H1 (cell line): ENCODE measurements around the gene SBNO2.

Experiments
- BACH1 ChIP-seq: IDR thresholded peaks from 2 replicates; pipeline ENCODE4 v1.6.1; 2012; ENCODE audit warnings: low read length, improper control_type of control experiment
- BCL11A ChIP-seq, 2 experiments: IDR thresholded peaks; one replicate each; pipeline ENCODE4 v1.6.1; 2011; ENCODE audit warnings: low read depth in 2 of 2, low read length in 2 of 2, mild to moderate bottlenecking in 2 of 2
- CBX8 ChIP-seq: fragments of 300-800, 300-1000 bp; sonication (generic); IDR thresholded peaks from 2 replicates; pipeline ENCODE4 v1.7.1; 2016; ENCODE audit warnings: low read depth, low read length, borderline replicate concordance
- CHD2 ChIP-seq: IDR thresholded peaks from 2 replicates; pipeline ENCODE4 v1.6.1; 2012; ENCODE audit warnings: low read length, improper control_type of control experiment
- EZH2 ChIP-seq: fragments of 200-600 bp; sonication (generic); IDR thresholded peaks from 2 replicates; pipeline ENCODE4 v1.7.1; 2012; ENCODE audit warnings: low read depth, mild to moderate bottlenecking, moderate library complexity, low read length, inconsistent platforms; ENCODE audit not compliant: severe bottlenecking
- GTF2F1 ChIP-seq: IDR thresholded peaks from 2 replicates; pipeline ENCODE4 v1.6.1; 2012; ENCODE audit warnings: low read depth, low read length, improper control_type of control experiment, borderline replicate concordance
- NRF1 ChIP-seq: IDR thresholded peaks from 2 replicates; pipeline ENCODE4 v1.6.1; 2011; ENCODE audit warnings: mild to moderate bottlenecking, low read depth, low read length, improper control_type of control experiment
- POLR2A ChIP-seq, 2 experiments: IDR thresholded peaks; 1 replicate in 1 of 2; 2 replicates in 1 of 2; pipeline ENCODE4 v1.6.1; 2011; ENCODE audit warnings: low read depth in 2 of 2, low read length in 2 of 2, mild to moderate bottlenecking in 2 of 2; ENCODE audit errors: control extremely low read depth in 1 of 2
- TF ChIP-seq, protein P1 (sequence below), 3 experiments: IDR thresholded peaks; 1 replicate in 2 of 3; 2 replicates in 1 of 3; pipeline versions ENCODE4 v1.5.1 to v1.6.1; 2011; ENCODE audit warnings: low read length in 3 of 3, mild to moderate bottlenecking in 3 of 3, inconsistent platforms in 2 of 3, low read depth in 1 of 3, moderate library complexity in 1 of 3; ENCODE audit not compliant: insufficient read depth in 1 of 3; ENCODE audit errors: control extremely low read depth in 1 of 3
- TF ChIP-seq, protein P2 (sequence below): IDR thresholded peaks from 2 replicates; pipeline ENCODE4 v1.6.1; 2012; ENCODE audit warnings: inconsistent platforms

DNA sequence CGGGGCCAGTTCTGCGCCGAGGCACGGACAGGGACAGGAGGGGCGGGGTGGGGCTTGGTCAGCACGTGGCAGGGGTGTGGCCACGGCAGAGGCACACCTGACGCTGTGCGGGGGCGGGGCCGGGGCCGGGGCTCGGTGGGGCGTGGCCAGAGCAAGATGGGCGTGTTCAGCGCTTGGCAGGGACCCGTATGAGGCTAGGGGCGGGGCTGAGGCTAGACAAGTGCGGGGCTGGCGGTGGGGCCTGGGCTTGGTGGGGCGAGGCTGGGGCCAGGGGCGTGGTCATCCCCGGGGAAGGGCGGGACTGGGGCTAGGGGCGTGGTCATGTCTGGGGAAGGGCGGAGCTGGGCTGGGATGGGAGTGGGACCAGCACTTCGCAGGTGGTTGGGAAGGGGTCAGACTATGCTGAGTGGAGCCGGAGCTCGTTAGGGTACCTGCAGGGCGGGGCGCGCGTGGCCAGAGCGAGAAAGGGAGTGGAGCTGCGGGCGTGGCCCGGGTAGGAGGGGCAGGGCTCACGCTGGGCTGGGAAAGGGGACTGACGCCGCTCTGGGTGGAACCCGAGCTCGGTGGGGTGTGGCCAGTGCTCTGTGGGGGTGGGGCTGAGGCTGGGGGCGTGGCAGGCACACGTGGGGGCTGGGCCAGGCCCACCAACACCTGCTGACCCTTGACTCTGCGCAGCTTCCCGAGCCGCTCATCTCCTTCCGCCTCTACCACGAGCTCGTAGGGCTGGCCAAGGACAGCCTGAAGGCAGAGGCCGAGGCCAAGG, 91.7 kb downstream of the SBNO2 start:
- no peak for TF ChIP-seq CBX8
- no peak for TF ChIP-seq GTF2F1
- TF ChIP-seq, protein P1, sequence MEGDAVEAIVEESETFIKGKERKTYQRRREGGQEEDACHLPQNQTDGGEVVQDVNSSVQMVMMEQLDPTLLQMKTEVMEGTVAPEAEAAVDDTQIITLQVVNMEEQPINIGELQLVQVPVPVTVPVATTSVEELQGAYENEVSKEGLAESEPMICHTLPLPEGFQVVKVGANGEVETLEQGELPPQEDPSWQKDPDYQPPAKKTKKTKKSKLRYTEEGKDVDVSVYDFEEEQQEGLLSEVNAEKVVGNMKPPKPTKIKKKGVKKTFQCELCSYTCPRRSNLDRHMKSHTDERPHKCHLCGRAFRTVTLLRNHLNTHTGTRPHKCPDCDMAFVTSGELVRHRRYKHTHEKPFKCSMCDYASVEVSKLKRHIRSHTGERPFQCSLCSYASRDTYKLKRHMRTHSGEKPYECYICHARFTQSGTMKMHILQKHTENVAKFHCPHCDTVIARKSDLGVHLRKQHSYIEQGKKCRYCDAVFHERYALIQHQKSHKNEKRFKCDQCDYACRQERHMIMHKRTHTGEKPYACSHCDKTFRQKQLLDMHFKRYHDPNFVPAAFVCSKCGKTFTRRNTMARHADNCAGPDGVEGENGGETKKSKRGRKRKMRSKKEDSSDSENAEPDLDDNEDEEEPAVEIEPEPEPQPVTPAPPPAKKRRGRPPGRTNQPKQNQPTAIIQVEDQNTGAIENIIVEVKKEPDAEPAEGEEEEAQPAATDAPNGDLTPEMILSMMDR (IDR thresholded peaks at IDR 0.05; ENCODE audit: control extremely low read depth in 1 of 3, insufficient read depth in 1 of 3, low read depth in 1 of 3, low read length in 3 of 3): no peak
- TF ChIP-seq EZH2: no peak
- TF ChIP-seq BACH1: no peak
- TF ChIP-seq CHD2: no peak
- no peak for TF ChIP-seq POLR2A (IDR thresholded peaks at IDR 0.05; ENCODE audit: control extremely low read depth in 1 of 2, low read depth in 2 of 2, low read length in 2 of 2)
- TF ChIP-seq, protein P2, sequence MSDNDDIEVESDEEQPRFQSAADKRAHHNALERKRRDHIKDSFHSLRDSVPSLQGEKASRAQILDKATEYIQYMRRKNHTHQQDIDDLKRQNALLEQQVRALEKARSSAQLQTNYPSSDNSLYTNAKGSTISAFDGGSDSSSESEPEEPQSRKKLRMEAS: peak; percentile 70
- no peak for TF ChIP-seq NRF1
- no peak for TF ChIP-seq BCL11A (IDR thresholded peaks at IDR 0.05; ENCODE audit: low read depth in 2 of 2, low read length in 2 of 2)
